HUES48 (cell line): ENCODE data around the gene FKBP8.
"Not testable (repeated sequence)": the region's sequence is repeated elsewhere in the genome, so short reads cannot be mapped to it uniquely, and the experiment has no call there.

Experiments
- H3K27ac ChIP-seq: one replicate; pipeline ENCODE4 v1.7.0; 2013; ENCODE audit warnings: low read depth, low read length, inconsistent platforms
- H3K27me3 ChIP-seq: 2 replicates; pipeline ENCODE4 v1.6.1; 2013; ENCODE audit warnings: mild to moderate bottlenecking, low read length; ENCODE audit not compliant: control insufficient read depth, insufficient read depth
- H3K36me3 ChIP-seq: 2 replicates; pipeline ENCODE4 v1.6.1; 2013; ENCODE audit warnings: low read length; ENCODE audit not compliant: control insufficient read depth, insufficient read depth
- H3K4me1 ChIP-seq: 2 replicates; pipeline ENCODE4 v1.6.1; 2013; ENCODE audit warnings: mild to moderate bottlenecking, low read length; ENCODE audit not compliant: control insufficient read depth, insufficient read depth
- H3K4me3 ChIP-seq: 2 replicates; pipeline ENCODE4 v1.5.1; 2013; ENCODE audit warnings: mild to moderate bottlenecking, low read depth, low read length
- H3K9ac ChIP-seq: 2 replicates; pipeline ENCODE4 v1.6.1; 2013; ENCODE audit warnings: mild to moderate bottlenecking, low read depth, low read length, moderate library complexity
- H3K9me3 ChIP-seq: 2 replicates; pipeline ENCODE4 v1.6.1; 2013; ENCODE audit warnings: low read length; ENCODE audit not compliant: control insufficient read depth, insufficient read depth

FKBP8 gene

DNA sequence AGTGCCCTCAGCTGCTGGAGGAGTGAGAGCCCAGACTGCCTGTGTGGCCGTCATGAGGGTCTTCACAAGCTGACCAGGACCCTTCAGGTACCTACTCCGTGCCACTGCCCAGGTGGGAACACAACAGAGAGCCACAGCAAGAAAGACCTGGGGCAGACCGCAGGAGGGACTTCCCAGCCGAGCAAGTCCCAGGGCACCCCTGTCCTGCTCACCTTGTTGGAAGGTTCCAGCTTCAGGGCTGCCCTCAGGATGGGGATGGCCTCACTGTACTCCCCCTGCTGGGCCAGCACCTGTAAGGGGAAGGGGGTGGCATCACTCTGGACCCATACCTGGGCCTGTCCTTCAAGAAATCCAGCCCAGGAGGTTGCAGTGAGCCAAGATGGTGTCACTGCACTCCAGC, 10.3 kb downstream of the FKBP8 start:
- peaks cover 53% of the 10 kb centered on the region for H3K36me3 ChIP-seq
- H3K4me1 ChIP-seq, result no peaks in the 10 kb centered on the region
- no peak overlapping the region for H3K4me3 ChIP-seq
- H3K27me3 ChIP-seq, result no peaks in the 10 kb centered on the region
- no peak overlapping the region for H3K9ac ChIP-seq
- no peak overlapping the region for H3K27ac ChIP-seq
- H3K9me3 ChIP-seq, result no peaks in the 10 kb centered on the region

DNA sequence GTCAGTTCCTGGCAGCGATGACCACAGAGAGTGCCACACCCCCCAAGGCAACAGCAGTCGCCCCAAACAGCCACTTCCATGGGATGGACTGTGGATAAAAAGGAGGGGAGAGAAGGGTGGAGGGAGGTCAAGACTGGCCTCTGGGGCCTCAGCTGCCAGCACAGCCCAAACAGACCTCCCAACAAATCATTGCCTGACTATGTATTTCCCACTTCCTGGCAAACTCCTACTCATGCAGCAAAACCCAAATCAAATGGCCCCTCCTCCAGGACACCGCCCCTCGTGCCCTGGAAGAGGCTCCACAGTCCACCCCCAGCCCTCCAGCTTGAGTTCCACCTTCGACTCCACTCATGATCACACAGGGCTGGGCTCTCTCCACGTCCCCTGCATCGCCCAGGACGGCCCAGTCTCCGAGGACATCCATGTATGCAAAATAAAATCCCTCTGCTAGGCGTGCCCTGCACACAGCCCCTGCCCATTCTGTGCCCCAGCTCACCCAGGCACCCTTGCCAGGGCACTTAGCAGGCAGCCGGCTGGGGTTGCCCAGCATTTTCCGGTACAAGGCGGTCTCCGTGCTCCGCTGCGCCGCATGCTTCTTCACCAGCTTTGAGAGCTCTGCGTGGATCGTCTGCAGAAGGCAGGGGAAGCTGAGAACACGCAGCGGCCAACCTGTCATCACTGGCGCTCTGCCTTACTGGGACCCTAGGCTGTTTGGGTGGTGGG, 11.0 kb downstream of the FKBP8 start:
- no peak overlapping the region for H3K9ac ChIP-seq
- peaks cover 45% of the 10 kb centered on the region for H3K36me3 ChIP-seq
- H3K27me3 ChIP-seq, result no peaks in the 10 kb centered on the region
- no peaks in the 10 kb centered on the region for H3K9me3 ChIP-seq
- no peak overlapping the region for H3K27ac ChIP-seq
- H3K4me1 ChIP-seq, result no peaks in the 10 kb centered on the region
- H3K4me3 ChIP-seq, result no peak overlapping the region

- no peak overlapping the region for H3K9ac ChIP-seq
- H3K9me3 ChIP-seq, result no peaks in the 10 kb centered on the region
- no peaks in the 10 kb centered on the region for H3K4me1 ChIP-seq
- H3K27ac ChIP-seq, result no peak overlapping the region
- peaks cover 37% of the 10 kb centered on the region for H3K36me3 ChIP-seq
- no peaks in the 10 kb centered on the region for H3K27me3 ChIP-seq
- no peak overlapping the region for H3K4me3 ChIP-seq
Observed at GRCh38 chr19:18531485-18531884, 11.9 kb downstream of the FKBP8 start.

DNA sequence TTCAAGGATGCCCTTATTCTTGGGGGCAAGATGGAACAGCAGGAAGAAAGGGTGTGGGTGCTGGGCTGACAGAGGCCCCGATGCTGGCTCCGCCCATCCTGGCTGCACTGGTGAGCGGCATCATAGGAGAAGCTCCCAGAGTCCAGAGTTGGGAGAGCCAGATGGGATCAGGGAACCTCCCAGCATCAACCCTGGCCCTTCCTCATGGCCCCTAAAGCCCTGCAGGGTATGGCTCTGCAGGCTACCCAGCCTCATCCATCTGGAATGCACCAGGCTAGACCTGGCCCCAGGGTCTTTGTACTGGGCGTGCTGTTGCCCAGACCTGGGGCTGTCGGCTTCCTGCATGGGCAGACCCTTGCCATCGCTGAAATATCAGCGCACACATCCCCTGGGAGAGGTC, 13.6 kb downstream of the FKBP8 start:
- no peaks in the 10 kb centered on the region for H3K9me3 ChIP-seq
- H3K27ac ChIP-seq, result no peak overlapping the region
- H3K27me3 ChIP-seq, result no peaks in the 10 kb centered on the region

GRCh38 chr19:18526316-18526715, 17.1 kb downstream of the FKBP8 start:
- Histone ChIP-seq H3K9me3 (no peaks in the 10 kb centered on the region), H3K4me1 (no peaks in the 10 kb centered on the region), H3K4me3 (no peak overlapping the region), H3K9ac (no peak overlapping the region), H3K36me3 (peaks cover 2% of the 10 kb centered on the region), H3K27me3 (no peaks in the 10 kb centered on the region), H3K27ac (no peak overlapping the region)

More for the DNA sequence above, 13.6 kb downstream of the FKBP8 start:
- Histone ChIP-seq H3K36me3 (peaks cover 22% of the 10 kb centered on the region), H3K4me3 (no peak overlapping the region), H3K9ac (no peak overlapping the region), H3K4me1 (no peaks in the 10 kb centered on the region)

DNA sequence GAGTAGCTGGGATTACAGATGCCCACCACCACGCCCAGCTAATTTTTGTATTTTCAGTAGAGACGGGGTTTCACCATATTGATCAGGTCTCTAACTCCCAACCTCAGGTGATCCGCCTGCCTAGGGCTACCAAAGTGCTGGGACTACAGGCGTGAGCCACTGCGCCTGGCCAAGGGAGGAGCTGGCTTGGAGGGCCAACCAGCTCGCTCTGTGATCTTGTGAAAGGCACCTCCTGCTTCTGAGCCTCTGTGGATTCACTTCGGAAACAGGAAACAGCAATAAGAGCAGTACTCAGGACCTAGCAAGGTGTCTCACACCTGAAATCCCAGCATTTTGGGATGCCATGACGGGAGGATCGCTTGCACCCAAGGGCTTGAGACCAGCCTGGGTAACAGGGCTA, 19.5 kb downstream of the FKBP8 start:
- H3K9me3 ChIP-seq, result no peaks in the 10 kb centered on the region
- H3K4me3 ChIP-seq, result no peak overlapping the region
- H3K27ac ChIP-seq, result no peak overlapping the region
- H3K36me3 ChIP-seq, result no peaks in the 10 kb centered on the region
- H3K9ac ChIP-seq, result no peak overlapping the region
- peaks cover 7% of the 10 kb centered on the region; the same call in 1 of the 2 replicates for H3K4me1 ChIP-seq
- H3K27me3 ChIP-seq, result no peaks in the 10 kb centered on the region

- not testable (repeated sequence) for H3K4me1 ChIP-seq, H3K9me3 ChIP-seq, H3K36me3 ChIP-seq, H3K27ac ChIP-seq, H3K27me3 ChIP-seq
- H3K9ac ChIP-seq, result 0 out of 2 replicates have a peak overlapping the region, but pooled peaks have one; percentile 51
- peak overlapping the region; percentile 18; the same call in 1 of the 2 replicates for H3K4me3 ChIP-seq
Observed at GRCh38 chr19:18522862-18523440, 20.4 kb downstream of the FKBP8 start.

- Histone ChIP-seq H3K4me3 (peak overlapping the region; percentile 99; the same call in 1 of the 2 replicates), H3K36me3 (no peaks in the 10 kb centered on the region), H3K9me3 (no peaks in the 10 kb centered on the region), H3K9ac (0 out of 2 replicates have a peak overlapping the region, but pooled peaks have one; percentile 51), H3K27me3 (no peaks in the 10 kb centered on the region), H3K4me1 (peaks cover 7% of the 10 kb centered on the region; the same call in 1 of the 2 replicates), H3K27ac (peak overlapping the region; percentile 72)
Observed at GRCh38 chr19:18522124-18522861, 21.1 kb downstream of the FKBP8 start.

DNA sequence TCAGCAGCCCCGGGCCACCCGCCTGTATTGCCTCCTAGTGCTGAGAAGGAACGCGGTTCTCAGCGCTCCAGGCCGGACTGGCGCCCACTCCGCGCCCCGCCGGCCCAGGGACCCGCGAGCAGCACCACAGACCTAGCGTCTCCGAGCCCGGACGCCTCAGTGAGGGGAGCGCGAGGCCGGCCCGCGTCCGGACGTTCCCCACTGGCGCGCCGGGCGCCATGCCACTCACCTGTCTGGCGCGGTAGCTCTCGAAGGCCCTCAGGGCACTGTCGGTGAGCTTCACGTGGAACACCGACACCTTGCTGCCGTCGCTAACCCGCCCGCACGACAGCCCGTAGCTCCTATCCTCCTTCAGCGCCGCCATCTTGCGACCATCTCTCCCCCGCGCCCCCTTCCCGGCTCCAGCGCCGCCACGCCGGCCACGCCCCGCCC, 21.7 kb downstream of the FKBP8 start, which contains the start of gene ELL:
TSS of gene ELL (minus strand) at position 379 of the 432 bp plus-strand sequence. CDS start at position 364, 15 bp downstream.
- H3K36me3 ChIP-seq, result no peaks in the 10 kb centered on the region
- H3K4me3 ChIP-seq, result peak within 1 kb of the TSS; percentile 99
- no peaks in the 10 kb centered on the region for H3K27me3 ChIP-seq
- H3K9ac ChIP-seq, result peak within 1 kb of the TSS; percentile 78
- no peaks in the 10 kb centered on the region for H3K9me3 ChIP-seq
- peaks cover 7% of the 10 kb centered on the region; the same call in 1 of the 2 replicates for H3K4me1 ChIP-seq
- H3K27ac ChIP-seq, result peak within 1 kb of the TSS; percentile 84

GRCh38 chr19:18520848-18521691, 22.3 kb downstream of the FKBP8 start:
- Histone ChIP-seq H3K36me3 (no peaks in the 10 kb centered on the region), H3K27ac (peak overlapping the region; percentile 84), H3K4me1 (peaks cover 7% of the 10 kb centered on the region; the same call in 1 of the 2 replicates), H3K9me3 (no peaks in the 10 kb centered on the region), H3K9ac (peak overlapping the region; percentile 78; the same call in 1 of the 2 replicates), H3K27me3 (no peaks in the 10 kb centered on the region), H3K4me3 (peak overlapping the region; percentile 99)
